Measurements from ENCODE around the gene DNPEP. TPM values are rescaled to one million over a fixed set of nuclear protein-coding genes. Genes with fewer than 3 reads are reported as not detected.
A peak's percentile ranks its signal among the peaks of the same experiment; 100 is the strongest.

The DNPEP gene
- total and polyA plus RNA-seq, 9 donors, result 23.4 to 72.9 (median 61.8) TPM

- intact Hi-C loops (cut with DNase I), result loop anchor here (2.0 to 5.0 kb wide), 5 partner anchors 57 to 287 kb away; no protein-coding TSS in a partner anchor
- TF ChIP-seq POLR2A (IDR thresholded peaks at IDR 0.05) (no peak), CTCF (IDR thresholded peaks at IDR 0.05) (no peak), EP300 (IDR thresholded peaks at IDR 0.05) (no peak)
- no peak overlapping the region for H3K4me3 ChIP-seq
- H3K27me3 ChIP-seq, result no peaks in the 10 kb centered on the region
- peak in 1 of 5 donors; percentile 21 for DNase-seq
- H3K9me3 ChIP-seq, result no peaks in the 10 kb centered on the region
- H3K27ac ChIP-seq, result peak overlapping the region in 1 of 2 donors; percentile 45
- 76 to 87% (median 87%) methylated on average over 7 of the region's 7 CpGs for WGBS, 3 donors
- H3K36me3 ChIP-seq, result no peaks in the 10 kb centered on the region
- H3K4me1 ChIP-seq (ENCODE audit: insufficient read depth), result peaks cover 2% of the 10 kb centered on the region
These were observed 17.2 kb upstream of the DNPEP start for GRCh38 chr2:219404954-219405353.

- TF ChIP-seq CTCF (IDR thresholded peaks at IDR 0.05), result no peak
- TF ChIP-seq EP300 (IDR thresholded peaks at IDR 0.05), result no peak
- no peak for TF ChIP-seq POLR2A (IDR thresholded peaks at IDR 0.05)
- 72 to 76% (median 74%) methylated on average over 10 of the region's 10 CpGs for WGBS, 3 donors
- intact Hi-C loops (cut with DNase I), result loop anchor here in 3 of 4 donors (2.0 to 5.0 kb wide), 3 partner anchors 122 to 288 kb away; no protein-coding TSS in a partner anchor
- peak in 1 of 5 donors; percentile 37 for DNase-seq
- Histone ChIP-seq H3K27me3 (no peaks in the 10 kb centered on the region), H3K36me3 (no peaks in the 10 kb centered on the region), H3K4me3 (no peak overlapping the region), H3K9me3 (no peaks in the 10 kb centered on the region), H3K4me1 (ENCODE audit: insufficient read depth) (peaks cover 2% of the 10 kb centered on the region), H3K27ac (no peak overlapping the region)
These were observed 16.7 kb upstream of the DNPEP start for GRCh38 chr2:219404291-219404910.

GRCh38 chr2:219403861-219404260 is 16.1 kb upstream of the DNPEP start:
- no peak for DNase-seq
- 93 to 94% (median 94%) methylated on average over 9 of the region's 9 CpGs for WGBS, 3 donors
- Histone ChIP-seq H3K27me3 (no peaks in the 10 kb centered on the region), H3K4me1 (ENCODE audit: insufficient read depth) (peaks cover 2% of the 10 kb centered on the region), H3K27ac (no peak overlapping the region), H3K4me3 (no peak overlapping the region), H3K9me3 (no peaks in the 10 kb centered on the region), H3K36me3 (no peaks in the 10 kb centered on the region)
- TF ChIP-seq EP300 (IDR thresholded peaks at IDR 0.05) (no peak), CTCF (IDR thresholded peaks at IDR 0.05) (no peak), POLR2A (IDR thresholded peaks at IDR 0.05) (no peak)
- intact Hi-C loops (cut with DNase I), result loop anchor here in 3 of 4 donors (1.0 to 5.0 kb wide), 4 partner anchors 123 to 288 kb away; no protein-coding TSS in a partner anchor

GRCh38 chr2:219402665-219403515 is 15.2 kb upstream of the DNPEP start:
- H3K9me3 ChIP-seq, result no peaks in the 10 kb centered on the region
- no peak overlapping the region for H3K27ac ChIP-seq
- H3K4me3 ChIP-seq, result no peak overlapping the region
- peaks cover 2% of the 10 kb centered on the region for H3K4me1 ChIP-seq (ENCODE audit: insufficient read depth)
- H3K27me3 ChIP-seq, result no peaks in the 10 kb centered on the region
- no peak for TF ChIP-seq EP300 (IDR thresholded peaks at IDR 0.05)
- no peak for TF ChIP-seq POLR2A (IDR thresholded peaks at IDR 0.05)
- TF ChIP-seq CTCF (IDR thresholded peaks at IDR 0.05), result peak; percentile 69 to 85 (median 71)
- DNase-seq, result peak; percentile 68 to 77 (median 71)
- 19 to 20% (median 19%) methylated on average over 15 of the region's 15 CpGs for WGBS, 3 donors
- intact Hi-C loops (cut with DNase I), result loop anchor here in 3 of 4 donors (1.0 to 5.0 kb wide), 3 partner anchors 127 to 289 kb away; no protein-coding TSS in a partner anchor
- no peaks in the 10 kb centered on the region for H3K36me3 ChIP-seq
